ENCODE measurements around the gene PARD3.
"Not testable (repeated sequence)": the region's sequence is repeated elsewhere in the genome, so short reads cannot be mapped to it uniquely, and the experiment has no call there.

Gene PARD3

DNA sequence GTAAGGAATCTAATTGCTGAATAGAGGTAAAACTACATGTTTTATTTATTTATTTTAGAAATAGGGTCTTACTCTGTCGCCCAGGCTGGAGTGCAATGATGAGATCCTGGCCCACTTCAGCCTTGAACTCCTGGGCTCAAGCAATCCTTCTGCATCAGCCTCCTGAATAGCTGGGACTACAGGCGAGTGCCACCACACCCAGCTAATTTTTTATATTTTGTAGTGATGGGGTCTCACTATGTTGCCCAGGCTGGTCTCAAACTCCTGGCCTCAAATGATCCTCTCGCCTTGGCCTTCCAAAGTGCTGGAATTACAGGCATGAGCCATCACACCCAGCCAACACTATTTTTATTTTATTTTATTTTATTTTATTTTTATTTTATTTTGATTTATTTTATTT, 170.3 kb downstream of the PARD3 start:
- not testable (repeated sequence) for DNase-seq

DNA sequence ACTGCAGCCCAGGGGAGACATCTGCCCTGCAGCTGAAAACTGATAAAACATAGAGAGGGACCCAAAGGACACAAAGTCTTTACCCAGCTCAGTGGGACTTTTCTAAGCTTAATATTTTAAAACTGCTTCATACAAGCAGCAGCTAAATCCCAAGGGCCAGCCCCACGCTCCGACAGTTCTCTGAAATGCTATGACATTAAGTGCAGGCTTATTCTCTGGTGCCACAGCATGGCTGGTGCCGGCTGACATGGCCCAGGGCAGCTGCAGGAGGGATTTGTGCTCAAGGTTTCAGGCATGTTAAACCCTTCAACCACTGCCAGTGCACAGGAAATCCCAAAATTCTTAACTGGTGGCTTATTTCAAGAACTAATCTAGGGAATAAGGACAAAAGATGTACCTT, 170.9 kb downstream of the PARD3 start:
- DNase-seq, result no peak

DNA sequence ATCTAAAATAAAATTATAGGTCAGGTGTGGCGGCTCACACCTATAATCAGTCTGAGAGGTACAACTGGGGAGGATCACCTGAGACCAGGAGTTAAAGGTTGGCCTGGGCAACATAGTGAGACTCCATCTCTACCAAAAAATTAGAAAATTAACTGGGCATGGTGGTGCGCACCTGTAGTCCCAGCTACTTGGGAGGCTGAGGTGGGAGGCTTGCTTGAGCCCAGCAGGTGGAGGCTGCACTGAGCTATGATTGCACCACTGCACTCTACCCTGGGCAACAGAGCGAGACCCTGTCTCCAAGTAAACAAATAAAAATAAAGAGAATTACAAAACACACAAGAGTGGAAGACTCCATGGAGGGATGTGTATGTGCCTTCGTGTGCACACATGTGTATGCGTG, 171.5 kb downstream of the PARD3 start:
- DNase-seq, result no peak

DNA sequence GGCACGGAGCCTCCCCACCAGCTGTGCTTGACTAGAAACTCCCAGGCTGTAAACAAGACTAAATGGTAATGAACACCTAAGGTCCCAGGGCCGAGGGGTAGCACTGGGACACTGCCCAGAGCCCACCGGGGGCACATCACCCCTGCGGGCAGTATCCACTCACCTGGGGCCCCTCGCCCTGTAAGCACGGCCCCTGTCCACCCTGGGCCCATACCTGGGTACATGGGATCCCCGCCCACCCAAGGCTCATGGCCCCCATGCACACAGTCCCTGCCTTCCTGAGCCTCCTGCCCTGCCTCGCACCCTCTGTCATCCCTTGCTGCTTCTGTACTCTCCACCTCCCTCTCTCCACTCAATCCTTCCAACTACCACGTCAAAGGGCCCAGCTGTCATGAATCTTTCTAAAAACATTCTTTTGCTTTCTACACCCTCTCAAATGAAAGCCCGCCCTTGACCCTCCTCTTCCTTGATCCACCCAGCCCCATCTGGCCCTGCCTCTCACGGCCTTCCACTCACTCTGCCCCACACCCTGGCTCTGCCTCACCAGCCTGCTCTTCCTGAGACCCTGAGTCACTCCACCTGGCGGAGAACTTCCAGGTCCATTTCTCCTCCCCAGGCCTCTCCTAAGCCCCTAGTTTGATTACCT, 173.1 kb downstream of the PARD3 start:
- no peak for DNase-seq

DNA sequence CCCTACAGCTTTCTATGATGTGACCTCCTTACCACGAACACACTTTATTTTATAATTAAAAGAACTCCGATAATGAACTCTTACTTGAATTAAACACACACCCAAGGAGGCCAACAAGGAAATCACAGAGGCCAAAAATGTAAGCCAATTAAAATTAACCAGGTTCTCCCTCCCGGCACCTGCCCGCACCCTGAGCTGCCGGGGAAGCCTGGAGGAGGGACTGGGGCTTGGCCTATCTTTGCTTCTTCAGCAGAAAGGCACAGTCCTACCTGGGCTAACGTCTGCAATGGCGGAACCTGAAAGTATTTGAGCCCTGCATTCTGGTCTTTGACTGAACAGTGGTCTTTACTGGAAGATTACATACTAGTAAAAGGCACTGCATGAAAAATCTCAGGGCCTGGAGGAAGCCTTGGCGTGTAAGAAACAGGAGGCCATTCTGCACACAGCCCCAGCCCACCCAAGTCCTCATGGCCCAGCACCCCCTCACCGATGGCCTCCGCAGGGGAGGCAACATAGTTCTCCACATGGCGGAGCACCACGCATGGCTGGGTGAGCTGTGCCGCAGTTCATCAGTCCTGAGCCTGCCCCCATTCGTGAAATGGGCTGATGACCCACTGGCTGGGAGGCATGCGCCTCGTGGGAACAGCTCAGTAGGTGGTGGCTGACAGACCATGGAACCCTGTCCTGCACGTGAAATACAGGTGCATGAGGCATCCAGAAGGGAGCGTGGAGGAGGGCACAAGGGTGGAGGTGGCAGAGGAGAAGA, 173.8 kb downstream of the PARD3 start:
- DNase-seq, result no peak

DNA sequence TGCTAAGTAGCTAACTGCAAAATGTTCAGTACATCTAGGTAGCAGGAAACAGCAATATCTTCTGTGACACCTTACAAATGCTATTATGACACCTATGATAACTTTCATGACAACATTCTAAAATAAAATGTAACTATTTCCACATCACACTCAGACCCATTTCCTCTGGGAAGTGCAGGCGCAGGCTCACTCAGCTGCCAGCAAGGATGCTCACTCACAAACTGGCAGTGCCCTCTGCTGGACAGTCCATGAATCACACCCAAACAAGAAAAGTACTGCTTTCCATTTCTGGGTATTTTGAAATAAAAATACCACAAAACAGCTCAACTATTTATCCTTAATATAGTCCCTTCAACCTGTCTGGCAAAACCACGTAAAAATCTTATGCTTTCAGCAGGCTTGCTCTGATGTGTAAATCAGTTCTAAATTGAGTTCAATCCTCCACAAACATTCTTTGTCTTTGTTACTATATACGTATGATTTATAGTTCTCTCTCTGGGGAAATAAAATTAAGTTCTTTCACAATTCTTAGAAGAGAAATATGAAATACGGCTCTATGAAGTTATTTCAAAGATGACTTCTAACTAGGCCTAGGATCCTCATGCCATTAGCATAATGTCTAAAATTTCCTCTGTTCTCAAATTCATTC, 176.6 kb downstream of the PARD3 start:
- peak; percentile 55 to 60 for DNase-seq

DNA sequence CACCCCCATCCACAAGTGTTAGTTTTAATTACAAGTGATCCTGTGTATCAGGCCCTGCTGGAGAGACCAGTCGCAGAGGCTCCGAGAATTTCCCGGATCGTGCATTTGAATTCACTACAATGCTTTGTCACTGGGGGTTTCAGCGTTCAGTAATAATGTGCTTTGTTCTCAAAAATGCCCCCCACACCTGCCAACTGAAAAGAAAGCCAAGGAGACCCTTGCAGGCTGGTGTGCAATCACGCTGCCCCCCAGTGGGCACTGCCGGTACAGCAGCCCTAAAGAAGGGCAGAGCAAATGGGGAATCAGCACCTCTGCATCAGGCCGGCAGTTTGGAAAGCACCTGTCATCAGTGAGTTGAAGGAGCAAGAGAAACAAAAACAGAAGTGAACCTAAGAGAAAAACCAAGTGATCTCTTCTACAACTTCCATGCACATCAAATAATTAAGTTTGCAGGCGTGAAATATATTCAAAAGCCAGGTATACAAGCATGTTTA, 177.6 kb downstream of the PARD3 start:
- peak; percentile 45 to 53 for DNase-seq

DNA sequence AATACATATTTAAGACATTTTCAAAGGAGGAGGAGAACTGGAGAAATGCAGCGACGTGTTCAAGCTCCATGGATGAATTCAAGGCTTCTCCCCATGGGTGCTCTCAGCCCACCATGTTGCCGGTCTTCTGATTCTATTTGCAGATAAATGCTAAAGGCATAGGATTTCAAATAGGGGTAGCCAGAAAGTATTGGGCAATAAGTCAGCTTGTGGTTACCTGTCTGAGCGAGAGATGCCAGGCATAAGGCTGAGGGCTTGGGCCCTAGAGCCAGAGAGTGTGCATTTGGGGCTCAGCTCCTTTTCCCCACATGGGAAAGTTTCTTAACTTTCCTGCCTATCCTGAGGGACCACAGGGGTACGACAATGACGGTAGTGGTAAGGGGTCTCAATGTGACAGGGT, 180.0 kb downstream of the PARD3 start:
- no peak for DNase-seq

DNA sequence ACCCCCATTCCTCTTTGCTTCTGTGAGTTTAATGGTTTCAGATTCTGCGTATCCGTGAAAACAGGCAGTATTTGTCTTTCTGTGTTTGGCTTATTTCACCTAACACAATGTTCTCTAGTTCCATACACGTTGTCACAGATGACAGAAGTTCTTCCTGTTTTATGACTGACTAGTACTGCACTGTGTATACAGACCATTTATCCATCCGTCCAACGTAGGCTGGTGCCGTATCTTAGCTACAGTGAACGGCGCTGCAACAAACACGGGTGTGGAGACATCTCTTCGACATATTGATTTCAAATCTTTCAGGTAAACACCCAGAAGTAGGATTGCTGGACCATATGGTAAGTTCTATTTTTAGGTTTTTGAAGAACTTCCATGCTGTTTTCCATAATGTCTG, 181.7 kb downstream of the PARD3 start:
- DNase-seq, result no peak

DNA sequence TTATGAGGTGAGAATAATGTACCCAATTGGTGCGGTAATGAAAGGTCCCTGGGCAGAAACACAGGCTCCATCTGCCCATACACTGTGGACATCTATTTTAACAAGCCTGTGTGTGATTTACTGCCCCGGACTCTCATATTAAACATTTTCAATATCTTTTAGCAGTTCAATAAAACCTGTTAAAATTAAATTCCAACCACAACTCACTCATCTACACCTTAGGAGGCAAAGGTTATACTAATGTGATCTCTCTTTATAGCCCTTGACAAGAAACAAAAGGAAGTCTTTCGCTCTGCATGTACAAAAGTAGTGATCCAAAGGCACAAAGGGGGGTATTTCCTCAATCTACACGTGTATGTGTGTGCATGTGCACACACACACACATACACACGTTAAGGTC, 186.0 kb downstream of the PARD3 start:
- DNase-seq, result no peak

DNA sequence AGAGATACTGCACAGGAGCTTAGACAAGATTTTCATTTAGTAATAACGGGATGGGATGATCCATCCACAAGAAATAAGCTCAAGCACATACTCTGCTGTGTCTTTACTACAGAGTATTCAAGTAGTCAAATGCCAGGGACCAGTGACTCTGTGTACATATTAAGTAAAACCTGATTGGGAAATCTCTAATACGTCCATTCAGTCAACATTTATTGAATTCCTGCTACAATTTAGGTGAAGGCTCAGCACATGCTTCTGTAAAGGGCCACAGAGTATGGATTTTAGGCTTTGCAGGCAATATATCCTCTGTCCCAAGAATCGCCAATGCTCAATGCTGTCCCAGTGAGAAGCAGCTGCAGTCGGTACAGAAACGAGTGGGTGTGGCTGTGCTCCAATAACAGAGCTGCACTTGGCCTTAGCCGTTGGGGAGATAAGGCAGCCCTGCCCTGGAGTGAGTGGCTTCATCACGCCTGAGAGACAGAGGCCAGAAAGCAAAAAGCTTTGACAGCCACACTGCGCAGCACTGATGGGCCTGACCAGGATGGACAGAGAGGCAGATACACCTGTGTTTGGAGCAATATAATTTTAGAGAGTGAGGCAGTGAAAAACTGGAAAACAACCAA, 186.8 kb downstream of the PARD3 start:
- DNase-seq, result no peak

DNA sequence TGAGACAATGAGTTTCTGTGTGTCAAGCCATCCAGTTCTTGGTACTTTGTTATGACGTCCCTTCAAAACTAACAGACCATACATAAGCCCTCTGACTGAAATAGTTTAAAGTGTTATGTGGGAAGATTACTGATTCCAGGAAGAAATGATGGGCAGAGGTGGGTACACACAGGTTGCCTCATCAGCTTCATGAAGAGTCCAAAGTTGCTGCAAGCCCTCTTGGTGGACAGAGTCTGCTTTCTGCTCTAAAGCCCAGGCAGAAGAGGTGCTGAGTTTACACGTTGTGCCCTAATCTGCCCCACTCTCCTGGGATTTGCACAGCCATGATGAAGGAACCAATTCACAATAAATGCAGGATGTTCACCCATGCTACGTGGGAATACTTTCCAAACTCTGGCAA, 187.4 kb downstream of the PARD3 start:
- DNase-seq, result no peak

DNA sequence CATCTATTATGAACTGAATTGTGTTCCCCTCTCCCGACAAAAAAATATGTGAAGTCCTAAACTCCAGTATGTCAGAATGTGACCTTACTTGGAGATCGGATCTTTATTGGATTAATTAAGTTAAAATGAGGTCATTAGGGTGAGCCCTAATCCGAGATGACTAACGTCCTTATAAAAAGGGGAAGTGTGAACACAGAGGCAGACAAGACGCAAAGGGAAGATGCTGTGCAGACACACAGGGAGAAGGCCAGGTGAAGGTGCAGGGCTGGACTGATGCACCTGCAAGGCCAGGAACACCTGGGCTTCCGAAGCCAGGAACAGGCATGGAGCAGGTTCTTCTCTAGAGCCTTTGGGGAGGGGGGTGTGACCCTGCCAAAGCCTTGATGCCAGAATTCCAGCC, 187.8 kb downstream of the PARD3 start:
- no peak for DNase-seq

DNA sequence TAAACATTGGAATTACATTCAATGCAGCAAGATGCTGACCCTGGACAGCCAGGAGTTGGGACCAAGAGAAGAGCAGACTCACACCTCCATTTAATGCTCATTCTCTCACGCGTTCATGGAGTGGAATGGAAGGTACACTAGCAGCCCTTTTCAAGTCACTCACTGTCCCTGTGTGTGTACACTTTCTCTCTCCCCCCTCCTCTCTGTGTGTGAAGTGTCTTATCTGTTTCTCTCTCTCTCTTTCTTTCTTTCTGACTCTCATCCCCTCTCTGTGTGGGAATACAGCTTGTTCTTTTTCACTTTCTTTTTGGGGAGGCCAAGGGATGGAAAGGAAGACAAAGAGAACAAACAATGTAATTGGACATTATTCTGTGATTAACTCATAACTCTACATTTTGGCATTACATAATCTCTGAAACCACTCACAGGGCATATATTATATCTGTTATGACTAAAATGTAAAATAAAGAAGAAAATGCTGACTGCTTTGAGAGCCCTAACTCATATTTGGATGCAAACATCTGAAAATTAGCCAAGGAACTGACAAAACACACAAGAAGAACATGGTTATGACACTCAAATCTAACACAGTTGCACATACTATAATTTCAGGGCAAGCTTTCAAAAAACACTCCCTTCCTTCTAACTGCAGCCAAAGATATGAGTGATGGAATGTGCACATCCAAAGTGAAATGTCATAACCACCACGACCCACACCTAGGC, 188.8 kb downstream of the PARD3 start:
- DNase-seq, result no peak

DNA sequence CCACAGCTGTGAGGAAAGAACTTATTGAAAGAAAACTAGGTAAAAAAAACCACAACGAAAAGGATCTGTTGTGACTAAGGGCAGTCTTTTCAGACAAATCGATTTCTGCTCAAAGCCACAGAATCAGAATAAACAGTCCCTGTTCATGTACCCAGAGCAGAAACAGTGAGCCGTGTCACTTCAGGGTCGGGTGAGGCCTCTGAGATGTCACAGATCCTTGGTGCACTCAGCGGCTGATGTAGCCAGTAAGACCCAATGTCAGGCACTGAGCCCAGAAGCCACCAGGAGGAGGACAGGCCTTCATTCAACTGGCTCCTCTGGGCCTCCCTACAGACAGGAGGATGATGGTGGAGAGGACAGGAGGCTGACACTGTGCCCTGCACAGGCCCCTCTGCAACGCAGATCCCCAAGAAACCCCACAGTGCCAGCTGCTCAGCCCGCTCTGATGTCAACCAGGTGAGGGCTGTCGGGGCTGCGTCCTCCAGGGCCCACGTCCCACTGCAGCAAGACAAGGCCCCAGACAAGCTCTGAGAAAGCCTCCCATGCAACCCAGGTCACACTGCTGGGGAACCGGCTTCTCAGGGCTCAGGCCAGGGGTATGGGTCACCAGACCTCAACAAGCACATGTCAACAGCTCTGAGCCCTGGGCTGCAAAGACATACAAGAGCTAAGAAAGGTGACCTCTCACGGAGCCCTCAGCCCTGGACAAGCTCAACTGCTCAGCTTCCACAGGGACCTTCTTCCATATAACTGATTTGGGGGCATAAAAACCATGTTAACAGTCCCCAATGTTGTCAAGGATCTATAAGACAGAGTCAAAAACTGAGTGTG, 190.6 kb downstream of the PARD3 start:
- no peak for DNase-seq

DNA sequence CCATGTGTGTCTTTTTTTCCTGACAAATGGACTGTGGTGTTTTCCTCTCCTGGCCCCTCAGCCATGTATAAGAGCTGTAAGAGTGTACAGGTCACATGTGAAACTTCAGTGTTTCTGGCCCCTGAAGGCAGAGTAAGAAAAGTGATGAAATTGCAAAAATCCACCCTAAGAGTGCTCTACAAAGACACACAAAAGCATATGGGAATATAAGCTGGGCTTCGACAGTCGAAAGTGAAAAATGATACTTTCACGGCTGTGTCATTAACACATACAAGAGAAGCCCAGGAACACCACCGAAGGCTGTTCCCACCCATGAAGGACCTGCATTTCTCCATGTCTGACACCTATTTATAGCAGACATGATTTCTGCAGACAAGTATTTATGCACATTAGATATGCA, 192.2 kb downstream of the PARD3 start:
- DNase-seq, result no peak

DNA sequence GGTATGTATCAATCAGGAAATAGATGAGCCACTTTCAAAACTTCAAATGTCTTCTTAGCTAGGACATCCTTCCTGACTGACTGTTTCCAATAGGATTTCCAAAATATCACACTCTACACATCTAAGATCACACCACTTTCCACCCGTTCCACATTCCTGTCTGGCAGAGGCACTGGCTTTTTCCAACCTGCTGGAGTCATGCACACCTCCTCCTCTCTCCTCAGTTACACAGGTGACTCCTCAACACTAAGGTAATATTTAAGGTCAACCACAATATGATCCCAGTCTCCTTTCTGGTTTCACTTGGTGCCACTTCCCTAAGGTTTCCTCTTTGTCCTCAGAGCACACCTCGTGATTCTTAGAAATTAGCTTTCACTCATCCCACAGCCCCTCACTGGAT, 196.5 kb downstream of the PARD3 start:
- DNase-seq, result no peak

DNA sequence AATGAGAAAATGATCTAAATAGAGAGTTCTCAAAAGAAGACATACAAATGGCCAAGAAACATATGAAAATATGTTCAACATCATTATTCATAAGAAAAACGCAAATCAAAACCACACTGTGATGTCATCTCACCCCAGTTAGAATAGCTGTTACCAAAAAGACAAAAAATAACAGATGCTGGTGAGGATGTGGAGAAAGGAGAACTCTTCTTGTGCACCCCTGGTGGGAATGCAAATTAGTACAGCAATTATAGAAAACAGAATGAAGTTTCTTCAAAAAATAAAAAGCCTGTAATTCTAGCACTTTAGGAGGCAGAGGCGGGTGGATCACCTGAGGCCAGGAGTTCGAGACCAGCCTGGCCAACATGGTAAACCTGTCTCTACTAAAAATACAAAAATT, 199.3 kb downstream of the PARD3 start:
- DNase-seq, result no peak

DNA sequence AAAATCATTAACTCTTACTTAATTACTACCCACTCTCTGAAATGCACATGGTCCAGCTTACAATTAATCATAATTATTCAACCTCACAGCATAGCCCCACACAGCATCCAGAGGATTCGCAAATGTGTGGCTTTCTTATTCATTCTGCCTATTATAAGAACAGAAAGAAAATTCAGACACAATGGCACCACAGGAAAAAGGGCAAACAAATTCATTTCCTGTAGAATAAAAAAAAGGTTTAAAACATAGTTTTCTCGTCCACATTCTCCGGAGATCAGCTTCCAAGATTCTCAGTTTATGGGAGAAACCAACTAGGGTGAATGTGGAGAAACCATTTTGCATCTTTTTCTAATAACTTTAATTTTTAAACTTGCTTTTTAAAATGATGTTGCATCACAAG, 201.6 kb downstream of the PARD3 start:
- DNase-seq, result no peak

DNA sequence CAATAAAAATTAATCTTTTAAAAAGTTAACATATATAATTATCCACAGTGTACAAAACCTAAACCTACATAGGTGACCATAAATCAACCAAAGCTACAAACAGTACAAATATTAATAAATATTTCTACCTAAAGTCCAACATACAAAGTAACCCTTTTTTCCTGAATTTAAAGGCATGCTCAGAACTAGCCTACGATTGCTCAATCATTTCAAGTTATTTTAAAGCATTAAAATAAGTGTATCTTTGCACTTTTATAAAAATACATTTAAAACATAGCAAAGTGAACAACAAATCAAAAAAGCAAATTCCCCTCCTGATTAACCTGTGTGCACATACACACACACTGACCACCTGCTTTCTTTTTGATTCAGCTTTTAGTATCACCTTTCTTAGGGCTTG, 202.2 kb downstream of the PARD3 start:
- DNase-seq, result no peak

DNA sequence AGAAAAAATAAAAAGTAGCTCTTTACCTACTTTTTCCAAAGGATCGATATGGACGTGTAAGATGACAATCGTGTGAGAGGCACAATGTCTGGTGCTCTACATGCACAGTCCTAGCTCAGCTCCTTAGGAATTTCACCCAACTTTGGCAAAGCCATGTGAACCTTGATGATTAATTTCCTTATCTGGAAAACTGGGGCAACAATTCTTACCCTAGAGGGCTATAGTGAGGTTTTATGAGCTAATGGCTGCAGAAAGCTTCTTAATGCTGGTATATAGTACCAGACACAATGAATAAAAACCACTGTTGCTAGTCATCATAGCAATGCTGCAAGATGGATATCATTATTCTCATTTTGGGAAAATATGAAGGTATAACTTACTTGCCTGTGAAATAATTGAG, 202.7 kb downstream of the PARD3 start:
- DNase-seq, result no peak

Data from activated CD4-positive, alpha-beta T cell treated with anti-CD3 and anti-CD28 coated beads, Interleukin-2, amount 50 U/mL, for 4 hours (primary cell).